T-helper 2 cell (primary cell): ENCODE data around the gene REC8.

Source experiments
- DNase-seq, 5 experiments: peaks; one replicate each; pipeline versions ENCODE4 v3.0.0 to v3.0.0-alpha.2; 2012 to 2022

The REC8 gene

GRCh38 chr14:24138396-24139271 is 33.2 kb upstream of the REC8 start:
- no peak for DNase-seq

GRCh38 chr14:24139272-24139934 is 32.5 kb upstream of the REC8 start:
- peak in 1 of 5 experiments; percentile 48 for DNase-seq

- peak; percentile 98 to 100 (median 99) for DNase-seq
Measured at GRCh38 chr14:24141097-24141880, 30.6 kb upstream of the REC8 start, which contains the start of gene EMC9. Gene EMC9, minus strand, starts transcription at chr14:24141591. Its CDS starts 287 bp downstream, at chr14:24141304.

- DNase-seq, result no peak
Measured at GRCh38 chr14:24143511-24143910, 28.4 kb upstream of the REC8 start.

- DNase-seq, result no peak
Measured at GRCh38 chr14:24144451-24144850, 27.4 kb upstream of the REC8 start.

GRCh38 chr14:24145219-24145618 is 26.7 kb upstream of the REC8 start:
- DNase-seq, result no peak

GRCh38 chr14:24145690-24146452 is 26.0 kb upstream of the REC8 start:
- peak in 1 of 5 experiments; percentile 54 for DNase-seq

GRCh38 chr14:24146453-24146977 is 25.4 kb upstream of the REC8 start, which contains the start of gene PSME2:
Gene PSME2, minus strand, starts transcription at chr14:24146610. Its CDS starts 29 bp downstream, at chr14:24146581.
- DNase-seq, result peak; percentile 71 to 93 (median 80)

- DNase-seq, result peak; percentile 94 to 99 (median 98)
Measured at GRCh38 chr14:24146978-24147760, 24.7 kb upstream of the REC8 start, which contains the start of gene RNF31. Gene RNF31, plus strand, starts transcription at chr14:24147498. Its CDS starts 201 bp downstream, at chr14:24147699.

- DNase-seq, result no peak
Measured at GRCh38 chr14:24147761-24148428, 24.0 kb upstream of the REC8 start.

GRCh38 chr14:24149302-24149969 is 22.4 kb upstream of the REC8 start:
- DNase-seq, result no peak

- DNase-seq, result no peak
Measured at GRCh38 chr14:24150061-24150460, 21.8 kb upstream of the REC8 start.

- no peak for DNase-seq
Measured at GRCh38 chr14:24150567-24150966, 21.3 kb upstream of the REC8 start.

- no peak for DNase-seq
Measured at GRCh38 chr14:24150993-24151392, 20.9 kb upstream of the REC8 start.

- DNase-seq, result no peak
Measured at GRCh38 chr14:24151404-24152080, 20.3 kb upstream of the REC8 start.

GRCh38 chr14:24155100-24155499 is 16.8 kb upstream of the REC8 start:
- DNase-seq, result no peak

GRCh38 chr14:24156840-24157239 is 15.0 kb upstream of the REC8 start:
- no peak for DNase-seq

- no peak for DNase-seq
Measured at GRCh38 chr14:24157331-24157730, 14.5 kb upstream of the REC8 start.
